ENCODE data around the gene B3GNT8.
A peak's percentile ranks its signal among the peaks of the same experiment; 100 is the strongest.
"Not testable (repeated sequence)": the region's sequence is repeated elsewhere in the genome, so short reads cannot be mapped to it uniquely, and the experiment has no call there.

B3GNT8 gene

DNA sequence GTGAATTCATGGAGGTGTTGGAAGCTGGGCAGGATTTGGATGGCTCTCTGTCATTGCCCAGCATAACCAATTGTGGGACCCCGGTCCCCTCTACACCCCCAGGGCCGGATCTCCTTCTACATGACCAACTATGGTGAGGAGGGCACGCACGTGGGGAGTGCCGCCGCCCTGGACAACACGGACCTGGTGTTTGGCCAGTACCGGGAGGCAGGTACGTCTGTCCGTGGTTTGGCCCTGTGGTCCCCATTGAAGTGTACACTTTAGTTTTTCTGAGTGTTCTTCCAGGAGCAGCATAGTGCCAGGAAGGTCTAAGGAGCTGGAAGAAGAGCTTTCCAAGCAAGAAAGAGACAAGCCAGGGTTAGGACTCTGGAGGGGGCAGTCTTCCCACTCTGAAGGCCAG lies 13.2 kb downstream of the B3GNT8 start:
- DNase-seq: no peak

DNA sequence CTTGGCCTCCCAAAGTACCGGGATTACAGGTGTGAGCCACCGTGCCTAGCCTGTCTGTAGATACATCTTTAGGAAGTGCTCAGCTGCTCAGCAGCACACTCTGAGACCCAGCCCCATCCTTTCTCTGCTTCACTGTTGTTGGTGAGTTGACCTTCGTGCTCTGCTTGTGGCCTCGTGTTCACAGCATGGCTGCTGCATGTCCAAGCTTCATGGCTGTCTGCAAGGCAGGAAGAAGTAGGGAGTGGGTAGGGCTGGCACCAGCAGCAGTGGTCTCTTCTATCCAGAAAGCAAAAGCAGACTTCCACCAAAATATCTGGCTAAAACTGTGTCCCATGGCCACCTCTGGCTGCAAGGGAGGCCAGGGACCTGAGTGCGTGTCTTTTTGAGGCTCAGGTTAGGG lies 14.2 kb downstream of the B3GNT8 start:
- no peak for DNase-seq

DNA sequence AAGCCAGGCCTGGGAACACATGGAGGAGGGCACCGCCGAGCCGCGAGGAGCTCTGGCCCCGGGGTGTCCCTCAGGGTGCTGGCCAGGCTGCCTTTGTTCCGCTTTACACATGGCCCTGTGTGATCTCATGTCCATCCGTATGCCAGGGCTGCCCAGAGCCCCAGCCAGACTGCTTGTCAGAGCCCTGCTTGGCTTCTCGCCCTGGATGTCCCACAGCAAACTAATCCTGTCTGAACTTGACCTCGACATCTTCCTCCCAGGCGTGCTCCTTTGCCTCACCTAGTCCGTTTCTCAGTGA lies 15.3 kb downstream of the B3GNT8 start:
- no peak for DNase-seq

DNA sequence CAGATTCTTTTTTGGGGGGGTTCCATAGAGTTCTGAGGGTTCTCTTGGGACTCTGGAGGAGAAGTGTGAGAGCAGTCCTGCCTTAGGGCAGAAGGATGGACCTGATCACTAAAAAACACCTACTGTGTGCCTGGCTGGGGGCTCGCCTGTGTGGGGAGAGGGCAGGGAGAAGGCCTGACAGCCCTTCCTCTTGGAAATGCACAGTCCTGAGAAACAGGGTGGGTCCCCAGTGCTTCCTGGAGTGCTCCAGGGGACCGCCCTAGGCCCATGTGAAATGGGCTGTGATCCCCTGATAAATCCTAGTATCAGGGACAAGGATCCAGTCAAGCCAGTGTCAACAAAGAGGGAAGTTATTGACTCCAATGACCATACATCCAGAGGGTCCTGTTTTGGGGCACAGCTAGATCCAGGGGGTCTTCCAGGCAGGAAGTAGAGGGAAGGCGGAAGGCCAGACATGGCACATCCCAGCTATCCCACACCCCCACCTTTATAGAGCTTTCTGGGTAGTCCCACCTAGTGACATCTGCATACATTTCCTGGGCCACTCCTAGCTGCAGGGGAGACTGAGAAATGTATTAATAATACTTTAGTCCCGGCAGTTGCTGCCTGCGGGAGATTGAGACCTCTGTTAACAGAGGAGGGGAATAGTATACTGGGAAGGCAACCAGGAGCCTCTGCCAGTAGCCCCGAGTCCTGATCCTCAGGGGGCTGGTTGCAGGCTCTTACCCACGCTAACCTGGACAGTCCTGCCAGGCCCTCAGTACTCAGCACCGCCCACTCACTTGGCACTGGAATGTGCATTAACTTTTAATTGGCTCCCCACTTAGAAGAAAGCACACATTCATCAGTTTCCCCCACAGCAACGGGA lies 15.8 kb downstream of the B3GNT8 start:
- no peak for DNase-seq

DNA sequence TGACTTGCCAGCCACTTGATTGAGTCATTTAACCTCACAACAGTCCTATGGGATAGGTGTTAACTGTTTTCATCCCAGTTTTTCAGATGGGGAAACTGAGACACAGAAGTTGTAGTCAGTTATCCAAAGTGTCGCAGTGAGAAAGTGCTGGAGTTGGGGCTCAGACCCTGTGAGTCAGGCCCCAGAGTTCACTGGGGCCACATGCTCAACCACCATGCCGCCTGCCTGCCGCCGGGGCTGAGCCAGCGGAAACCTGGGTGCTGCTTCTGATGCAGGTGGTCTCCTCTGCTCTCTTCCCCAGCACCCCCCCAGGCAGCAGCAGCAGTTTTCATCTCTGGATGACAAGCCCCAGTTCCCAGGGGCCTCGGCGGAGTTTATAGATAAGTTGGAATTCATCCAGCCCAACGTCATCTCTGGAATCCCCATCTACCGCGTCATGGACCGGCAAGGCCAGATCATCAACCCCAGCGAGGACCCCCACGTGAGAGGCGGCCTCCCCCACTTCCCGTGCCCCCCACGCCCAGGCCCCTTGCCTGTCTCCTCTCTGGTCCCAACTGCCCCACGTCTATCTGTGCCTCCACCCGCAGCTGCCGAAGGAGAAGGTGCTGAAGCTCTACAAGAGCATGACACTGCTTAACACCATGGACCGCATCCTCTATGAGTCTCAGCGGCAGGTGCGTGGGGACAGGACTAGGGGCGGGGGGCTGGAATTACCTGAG lies 16.7 kb downstream of the B3GNT8 start:
- DNase-seq: no peak

DNA sequence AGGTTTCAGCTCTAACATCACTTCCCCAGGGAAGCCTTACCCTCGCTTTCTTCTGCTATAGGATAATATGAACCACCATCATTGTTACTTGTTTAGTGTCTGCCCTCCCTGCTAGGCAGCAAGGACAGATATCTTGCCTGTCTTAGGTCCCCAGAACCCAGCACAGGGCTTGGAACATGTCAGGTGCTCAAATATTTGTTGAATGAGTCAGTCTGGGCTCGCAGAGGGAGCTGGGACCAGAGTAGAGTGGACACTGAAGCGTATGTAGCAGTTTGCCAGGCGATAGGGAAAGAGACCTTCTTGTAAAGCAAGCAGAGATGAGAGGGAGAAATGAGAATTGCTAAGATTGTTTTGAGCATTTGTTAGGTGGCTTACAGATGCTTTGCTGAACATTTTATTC lies 17.9 kb downstream of the B3GNT8 start:
- DNase-seq: no peak

DNA sequence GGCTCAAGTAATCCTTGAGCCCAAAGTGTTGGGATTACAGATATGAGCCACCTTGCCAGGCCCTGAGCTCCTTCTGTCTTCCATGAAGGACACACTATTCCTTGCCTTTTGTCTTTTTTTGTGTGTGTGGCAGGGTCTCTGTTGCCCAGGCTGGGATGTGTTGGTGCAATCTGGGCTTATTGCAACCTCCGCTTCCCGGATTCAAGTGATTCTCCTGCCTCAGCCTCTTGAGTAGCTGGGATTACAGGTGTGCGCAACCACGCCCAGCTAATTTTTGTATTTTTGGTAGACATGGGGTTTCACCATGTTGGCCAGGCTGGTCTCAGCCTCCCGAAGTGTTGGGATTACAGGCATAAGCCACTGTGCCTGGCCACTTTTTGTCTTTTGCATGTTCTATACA lies 18.3 kb downstream of the B3GNT8 start:
- DNase-seq: not testable (repeated sequence)

DNA sequence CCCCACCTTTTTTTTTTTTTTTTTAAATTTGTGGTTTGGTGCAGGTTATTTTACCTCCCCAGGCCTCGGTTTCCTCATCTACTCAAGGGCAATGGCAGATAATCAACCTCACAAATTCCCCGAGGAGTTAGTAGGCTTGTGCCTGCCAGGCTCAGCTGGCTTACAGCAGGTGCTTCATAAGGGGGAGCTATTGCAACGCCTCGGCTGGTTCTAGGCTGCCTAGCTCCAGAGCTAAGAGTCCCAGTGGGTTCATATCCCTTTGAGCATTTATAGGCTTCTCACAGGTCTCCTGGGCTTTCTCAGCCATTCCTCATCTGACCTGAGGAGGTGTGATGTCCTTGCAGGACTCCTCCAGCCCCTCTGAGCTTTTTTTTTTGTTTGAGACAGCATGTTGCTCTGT lies 18.9 kb downstream of the B3GNT8 start:
- DNase-seq: no peak

DNA sequence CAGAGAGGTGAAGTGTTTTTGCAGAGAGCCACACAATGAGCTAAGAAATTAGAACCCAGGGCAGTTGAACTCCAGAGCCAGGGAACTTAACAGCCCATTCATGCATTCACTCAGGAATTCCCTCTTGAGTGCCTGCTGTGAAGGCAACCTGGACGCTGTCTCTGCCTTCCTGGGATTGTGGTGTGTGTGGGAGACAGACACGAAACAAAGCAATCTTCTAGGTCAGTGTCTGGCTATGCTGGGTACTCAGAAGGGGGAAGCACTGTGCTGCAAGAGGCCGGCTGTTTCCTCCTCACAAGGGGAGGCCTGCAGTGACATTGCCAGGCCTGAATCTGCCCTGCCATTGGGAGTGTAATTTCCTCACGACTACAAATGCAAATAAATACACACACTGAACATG lies 19.9 kb downstream of the B3GNT8 start:
- DNase-seq: peak in 2 of 3 donors; percentile 66 to 75

DNA sequence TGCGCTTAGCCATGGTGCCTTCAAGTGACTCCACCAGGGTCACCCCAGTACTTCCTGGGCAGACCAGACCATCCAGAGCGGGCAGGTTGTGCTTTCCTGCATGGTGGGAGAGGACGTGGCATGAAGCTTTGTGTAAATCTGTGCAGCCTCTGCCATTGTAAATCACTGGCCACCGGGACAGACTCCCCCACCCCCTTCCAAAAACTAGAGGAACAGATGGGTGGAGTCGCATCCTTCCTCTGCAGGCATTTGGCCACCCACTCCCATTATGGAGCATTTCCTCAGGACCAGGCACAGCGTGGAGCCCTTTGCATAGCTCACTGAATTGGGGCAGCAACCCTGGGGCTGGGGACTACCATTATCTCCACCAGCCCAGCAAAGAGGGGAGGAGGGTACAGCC lies 21.4 kb downstream of the B3GNT8 start:
- no peak for DNase-seq

DNA sequence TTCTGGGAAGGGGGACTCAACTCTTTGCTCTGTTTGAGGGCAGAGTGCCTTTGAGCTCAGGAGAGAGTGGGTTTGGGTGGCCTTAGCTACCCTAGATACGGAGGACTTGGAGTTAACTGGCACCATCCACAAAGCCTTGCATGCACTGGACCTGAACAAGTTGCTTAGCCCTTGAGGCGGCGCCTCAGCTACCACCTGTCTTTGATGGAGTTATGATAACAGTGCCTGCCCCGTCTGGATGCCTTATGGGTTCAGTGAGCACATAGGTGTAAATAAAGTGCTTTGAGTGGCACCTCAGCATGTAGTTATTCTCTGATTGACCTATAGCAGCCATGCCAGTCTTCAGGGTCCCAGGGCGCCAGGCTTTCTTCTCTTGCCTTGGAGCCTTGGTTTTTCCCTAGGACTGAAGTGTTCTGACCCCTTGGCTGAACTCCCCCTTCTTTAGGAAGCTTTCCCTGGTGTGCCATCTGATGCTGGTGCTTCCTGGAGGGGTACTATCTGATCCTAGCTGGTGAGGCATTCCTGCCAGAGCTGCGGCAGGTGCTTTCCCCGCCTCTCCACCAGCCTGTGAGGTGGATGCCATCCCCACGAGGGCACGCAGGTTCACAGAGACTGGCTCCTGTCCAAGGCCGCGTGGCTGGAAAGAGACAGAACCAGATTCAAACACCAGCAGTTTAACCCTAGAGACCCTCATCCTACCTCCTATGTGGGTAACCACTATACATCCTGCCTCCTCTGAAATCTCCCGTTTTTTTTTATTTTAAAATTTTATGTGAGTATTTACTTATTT lies 23.8 kb downstream of the B3GNT8 start:
- DNase-seq: no peak

DNA sequence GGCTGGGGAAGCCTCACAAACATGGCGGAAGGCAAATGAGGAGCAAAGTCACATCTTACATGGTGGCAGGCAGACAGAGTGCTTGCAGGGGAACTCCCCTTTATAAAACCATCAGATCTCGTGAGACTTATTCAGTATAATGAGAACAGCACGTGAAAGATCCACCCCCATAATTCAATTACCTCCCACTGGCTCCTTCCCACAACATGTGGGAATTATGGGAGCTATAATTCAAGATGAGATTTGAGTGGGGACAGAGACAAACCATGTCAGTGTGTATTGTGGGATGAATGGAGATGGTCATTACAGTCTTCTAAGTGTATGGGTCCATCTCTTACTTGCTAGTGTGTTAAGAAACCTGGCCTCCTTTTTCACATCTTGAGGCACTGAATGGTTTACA lies 25.2 kb downstream of the B3GNT8 start:
- no peak for DNase-seq

DNA sequence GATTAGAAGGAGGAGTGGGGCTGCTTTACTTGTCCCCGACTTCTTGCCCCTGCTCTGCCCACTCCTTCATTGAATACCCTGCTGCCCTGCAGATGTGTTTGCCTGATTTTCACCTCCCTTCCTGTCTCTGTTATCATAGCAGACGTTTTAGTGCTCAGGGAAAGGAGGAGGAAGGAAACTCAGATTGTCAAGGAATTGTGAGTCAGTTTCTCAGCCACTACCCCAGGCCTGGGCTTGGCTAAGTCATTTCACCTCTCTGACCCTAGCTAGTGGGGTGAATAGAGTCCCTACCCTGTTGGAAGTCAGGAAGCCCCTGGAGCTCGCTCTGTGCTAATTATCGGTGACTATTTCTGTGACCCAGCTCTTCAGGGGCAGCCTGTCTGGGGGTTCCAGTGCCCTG lies 25.7 kb downstream of the B3GNT8 start:
- DNase-seq: no peak

DNA sequence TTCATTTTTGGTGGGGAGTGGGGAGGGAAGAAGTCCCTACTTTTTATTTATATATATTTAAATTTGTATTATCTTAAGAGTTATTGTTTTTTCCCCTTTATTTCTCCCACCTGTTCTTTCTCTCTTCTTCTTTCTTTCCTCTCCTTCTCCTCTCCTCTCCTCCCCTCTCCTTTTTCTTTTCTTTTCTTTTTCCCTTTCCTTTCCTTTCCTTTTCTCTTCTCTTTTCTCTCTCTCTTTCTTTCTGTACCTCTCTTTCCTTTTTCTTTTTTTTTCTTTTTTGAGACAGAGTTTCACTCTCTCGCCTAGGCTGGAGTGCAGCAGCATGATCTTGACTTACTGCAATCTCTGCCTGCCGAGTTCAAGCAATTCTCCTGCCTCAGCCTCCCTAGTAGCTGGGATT lies 27.6 kb downstream of the B3GNT8 start:
- no peak for DNase-seq

DNA sequence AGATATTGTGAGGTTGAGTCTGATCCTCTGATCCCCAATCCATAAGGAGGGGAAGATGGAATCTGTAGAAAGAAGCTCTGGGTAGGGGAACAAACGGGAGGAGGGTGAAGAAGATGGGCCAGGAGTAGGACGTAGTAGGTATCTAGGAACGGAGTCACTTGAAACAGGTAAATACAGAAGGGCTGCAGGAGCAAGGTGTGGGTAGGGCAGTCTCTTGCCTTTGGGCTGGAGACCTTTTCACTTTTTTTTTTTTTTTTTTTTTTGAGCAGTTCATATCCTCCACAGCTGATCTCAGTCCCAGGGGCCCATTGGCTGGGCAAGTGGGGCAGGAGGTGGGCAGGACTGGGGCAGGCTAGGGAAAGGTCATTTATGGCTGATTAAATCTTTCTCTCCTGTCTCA lies 28.1 kb downstream of the B3GNT8 start:
- no peak for DNase-seq

DNA sequence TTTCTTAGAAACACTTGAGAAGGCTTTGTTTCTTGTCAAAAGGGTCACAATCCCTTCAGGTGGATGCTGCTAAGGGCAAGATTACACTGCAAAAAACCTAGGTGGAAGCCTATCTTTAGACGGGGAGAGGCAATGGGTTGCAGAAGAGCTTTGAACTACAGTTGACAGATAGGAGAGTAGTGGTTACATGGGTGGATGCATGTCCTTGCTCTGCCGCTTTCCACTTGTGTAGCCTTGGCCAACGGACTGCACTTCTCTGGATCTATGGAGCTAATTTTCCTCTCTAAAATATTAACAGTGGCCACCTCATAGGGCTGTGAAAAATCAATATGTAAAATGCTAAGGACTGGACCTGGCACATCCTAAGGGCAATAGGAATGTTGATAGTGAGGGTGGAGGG lies 28.6 kb downstream of the B3GNT8 start:
- DNase-seq: no peak

DNA sequence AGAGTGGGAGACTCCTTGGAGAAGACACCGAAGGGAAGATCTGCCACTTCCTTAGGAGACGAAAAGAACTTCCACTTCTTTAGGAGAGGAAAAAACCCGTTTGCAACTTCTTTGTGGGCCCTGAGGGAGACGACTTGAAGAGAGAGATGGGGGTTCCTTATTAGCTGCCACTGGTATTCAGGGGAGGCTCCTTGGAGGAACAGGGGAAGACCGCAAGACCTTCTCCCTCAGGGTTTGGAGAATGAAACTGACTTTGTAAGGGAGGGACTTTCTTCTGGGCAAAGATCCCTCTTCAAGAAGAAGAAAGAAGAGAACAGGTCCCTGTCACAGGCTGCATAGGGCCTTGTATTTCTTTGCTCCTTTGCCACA lies 29.1 kb downstream of the B3GNT8 start:
- DNase-seq: peak in 2 of 3 donors; percentile 22 to 51

DNA sequence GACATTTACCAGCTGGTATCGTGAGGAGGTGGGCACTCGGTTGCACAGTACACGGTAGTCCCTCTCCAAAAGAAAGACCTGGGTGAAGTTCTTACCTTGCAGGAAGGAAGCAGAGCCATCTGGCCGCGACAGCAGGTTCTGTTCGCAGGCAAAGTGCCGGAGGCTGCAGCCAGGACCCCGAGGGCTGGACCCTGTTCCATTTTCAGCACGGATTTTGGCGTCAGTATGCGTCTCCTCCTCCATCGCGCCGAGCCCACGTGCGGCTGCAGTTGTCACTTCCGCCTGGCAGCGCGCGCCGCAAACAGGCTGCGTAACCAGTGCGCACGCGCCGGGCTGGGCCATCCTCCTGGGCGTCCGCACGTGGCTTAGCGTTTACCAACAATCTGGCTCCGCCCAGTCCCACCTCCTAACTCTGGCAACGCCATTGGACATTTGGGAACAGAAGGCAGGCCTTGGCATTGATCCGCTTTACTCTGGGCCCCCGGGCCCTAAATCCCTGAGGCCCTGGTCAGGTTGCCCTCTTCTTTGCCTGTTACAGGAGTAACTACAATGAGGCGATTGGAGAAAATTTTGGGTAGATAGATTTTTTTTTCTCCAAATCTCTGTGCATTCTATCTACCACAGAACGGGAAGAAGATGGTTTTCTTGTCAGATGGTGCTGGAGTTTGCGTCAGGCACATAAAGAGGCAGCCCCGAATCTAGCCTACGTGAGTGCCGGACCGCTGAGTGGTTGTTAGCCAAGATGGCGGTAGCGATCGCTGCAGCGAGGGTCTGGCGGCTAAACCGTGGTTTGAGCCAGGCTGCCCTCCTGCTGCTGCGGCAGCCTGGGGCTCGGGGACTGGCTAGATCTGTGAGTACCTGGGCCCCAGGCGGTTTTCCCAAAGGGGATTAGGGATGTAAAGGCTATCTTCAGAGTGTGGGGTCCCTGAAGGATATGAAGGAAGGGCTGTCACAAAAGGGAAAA lies 29.8 kb downstream of the B3GNT8 start, which contains the start of the genes BCKDHA and EXOSC5:
BCKDHA (plus strand) TSS at position 733 of the 964 bp plus-strand sequence; CDS start at position 743, 10 bp downstream.
EXOSC5 (minus strand) TSS at position 274 of the 964 bp plus-strand sequence; CDS start at position 243, 31 bp downstream.
- DNase-seq: peak; percentile 100

DNA sequence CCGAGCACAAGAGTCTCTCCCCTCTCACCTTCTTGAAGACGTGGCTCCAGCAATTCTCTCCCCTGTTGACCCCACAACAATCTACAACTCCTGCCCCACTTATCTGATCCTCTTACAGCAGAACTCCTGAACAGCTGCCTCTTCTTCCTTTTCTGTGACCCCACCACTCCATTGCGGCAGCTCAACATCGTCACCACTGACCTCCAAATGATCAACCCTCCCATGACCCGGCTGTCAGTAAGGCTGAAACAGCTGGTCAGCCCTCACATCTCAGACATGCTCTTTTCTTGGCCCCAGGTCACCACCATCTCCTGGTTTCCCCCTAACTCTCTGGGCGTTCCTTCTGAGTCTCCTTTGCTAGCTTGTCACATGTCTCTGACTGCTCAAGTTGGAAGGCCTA lies 31.8 kb downstream of the B3GNT8 start:
- peak in 1 of 3 donors; percentile 14 for DNase-seq

DNA sequence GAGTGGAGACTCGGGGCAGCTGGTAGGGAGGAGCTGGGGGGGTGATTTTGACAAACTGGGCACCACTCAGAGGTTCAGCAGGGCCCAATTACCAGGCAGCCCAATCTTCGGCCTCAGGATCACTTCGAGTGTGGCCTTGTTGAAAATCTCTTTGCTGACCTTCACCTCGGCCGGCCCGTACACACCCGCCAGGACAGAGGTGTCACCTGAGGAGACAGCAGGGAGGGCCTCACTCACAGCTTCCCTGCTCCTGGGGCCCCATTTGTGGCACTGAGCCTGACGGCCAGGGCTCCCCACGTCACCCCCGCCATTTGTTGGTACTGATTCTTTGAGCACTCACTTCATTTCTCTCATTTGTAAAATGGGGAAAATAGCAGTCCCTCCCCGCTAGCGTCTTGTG lies 34.4 kb downstream of the B3GNT8 start:
- no peak for DNase-seq

DNA sequence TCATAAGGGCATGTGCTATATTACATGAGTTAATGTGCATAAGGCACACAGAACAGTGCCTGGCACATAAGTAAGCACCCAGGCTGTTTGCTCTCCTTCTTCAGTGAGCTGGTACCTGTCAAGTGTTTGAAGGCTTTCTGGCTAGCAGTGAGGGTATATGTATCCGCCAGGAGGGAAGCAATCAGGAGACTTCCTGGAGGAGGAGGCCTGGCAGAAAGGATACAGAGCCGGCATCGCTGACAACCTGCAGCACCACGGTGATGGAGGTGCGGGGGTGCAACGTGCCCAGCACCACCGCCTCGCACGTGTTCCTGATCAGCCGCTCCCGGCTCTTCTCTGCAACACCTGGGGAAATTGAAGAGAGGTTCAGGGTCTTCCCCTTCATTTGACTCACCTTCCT lies 35.6 kb downstream of the B3GNT8 start:
- DNase-seq: no peak

DNA sequence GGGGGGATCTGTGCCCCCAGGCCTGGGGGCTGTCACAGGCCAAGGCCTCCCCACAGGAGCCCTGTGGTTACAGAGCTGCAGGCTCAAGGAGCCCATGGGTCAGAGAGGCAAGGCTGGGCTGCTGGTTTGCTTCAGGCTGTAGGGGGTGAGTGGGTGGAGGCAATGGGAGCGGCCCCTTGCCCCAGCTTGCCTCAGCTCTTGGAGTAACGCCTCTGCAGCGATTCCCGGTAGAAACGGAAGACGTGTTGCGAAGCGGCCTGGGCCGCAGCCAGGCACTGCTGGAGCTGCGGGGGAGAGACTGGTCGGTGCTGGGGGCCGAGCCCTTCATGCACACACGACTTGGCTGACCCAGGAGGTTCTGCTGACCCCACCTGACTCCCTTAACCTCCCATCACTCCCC lies 40.7 kb downstream of the B3GNT8 start:
- DNase-seq: no peak
